Measurements from ENCODE around the gene MEGF10.

- TF ChIP-seq, protein P1, sequence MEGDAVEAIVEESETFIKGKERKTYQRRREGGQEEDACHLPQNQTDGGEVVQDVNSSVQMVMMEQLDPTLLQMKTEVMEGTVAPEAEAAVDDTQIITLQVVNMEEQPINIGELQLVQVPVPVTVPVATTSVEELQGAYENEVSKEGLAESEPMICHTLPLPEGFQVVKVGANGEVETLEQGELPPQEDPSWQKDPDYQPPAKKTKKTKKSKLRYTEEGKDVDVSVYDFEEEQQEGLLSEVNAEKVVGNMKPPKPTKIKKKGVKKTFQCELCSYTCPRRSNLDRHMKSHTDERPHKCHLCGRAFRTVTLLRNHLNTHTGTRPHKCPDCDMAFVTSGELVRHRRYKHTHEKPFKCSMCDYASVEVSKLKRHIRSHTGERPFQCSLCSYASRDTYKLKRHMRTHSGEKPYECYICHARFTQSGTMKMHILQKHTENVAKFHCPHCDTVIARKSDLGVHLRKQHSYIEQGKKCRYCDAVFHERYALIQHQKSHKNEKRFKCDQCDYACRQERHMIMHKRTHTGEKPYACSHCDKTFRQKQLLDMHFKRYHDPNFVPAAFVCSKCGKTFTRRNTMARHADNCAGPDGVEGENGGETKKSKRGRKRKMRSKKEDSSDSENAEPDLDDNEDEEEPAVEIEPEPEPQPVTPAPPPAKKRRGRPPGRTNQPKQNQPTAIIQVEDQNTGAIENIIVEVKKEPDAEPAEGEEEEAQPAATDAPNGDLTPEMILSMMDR (IDR thresholded peaks at IDR 0.05; ENCODE audit: low read depth, low read length), result no peak
- no peak for TF ChIP-seq EZH2phosphoT487 (IDR thresholded peaks at IDR 0.05; ENCODE audit: low read depth)
Observed at GRCh38 chr5:127399068-127399467, 108.5 kb downstream of the MEGF10 start.
